NCI-H146 (cell line): ENCODE measurements around the gene ARHGEF4.

Source experiments
- DNase-seq: peaks from one replicate; lab custom pipeline; 2025; lab: John Stamatoyannopoulos, UW

The ARHGEF4 gene

GRCh38 chr2:131016826-131017741, 180.4 kb downstream of the ARHGEF4 start:
- no peak for DNase-seq

GRCh38 chr2:131022731-131023130, 186.0 kb downstream of the ARHGEF4 start:
- no peak for DNase-seq

- DNase-seq = no peak
Observed at GRCh38 chr2:131023758-131024157, 187.0 kb downstream of the ARHGEF4 start.

- no peak for DNase-seq
Observed at GRCh38 chr2:131026919-131027318, 190.2 kb downstream of the ARHGEF4 start.

- no peak for DNase-seq
Observed at GRCh38 chr2:131027566-131028528, 191.1 kb downstream of the ARHGEF4 start.

GRCh38 chr2:131029812-131030211, 193.1 kb downstream of the ARHGEF4 start:
- DNase-seq = no peak

- DNase-seq = no peak
Observed at GRCh38 chr2:131030478-131030971, 193.8 kb downstream of the ARHGEF4 start.

GRCh38 chr2:131031431-131031841, 194.7 kb downstream of the ARHGEF4 start:
- no peak for DNase-seq

GRCh38 chr2:131031875-131032274, 195.2 kb downstream of the ARHGEF4 start:
- no peak for DNase-seq

- DNase-seq = no peak
Observed at GRCh38 chr2:131032393-131032836, 195.7 kb downstream of the ARHGEF4 start.

GRCh38 chr2:131033786-131034121, 197.0 kb downstream of the ARHGEF4 start:
- no peak for DNase-seq

- no peak for DNase-seq
Observed at GRCh38 chr2:131034122-131035051, 197.7 kb downstream of the ARHGEF4 start.

- DNase-seq = no peak
Observed at GRCh38 chr2:131035112-131035825, 198.6 kb downstream of the ARHGEF4 start.

- DNase-seq = no peak
Observed at GRCh38 chr2:131035826-131036231, 199.1 kb downstream of the ARHGEF4 start.

- DNase-seq = no peak
Observed at GRCh38 chr2:131036269-131036668, 199.6 kb downstream of the ARHGEF4 start.

- no peak for DNase-seq
Observed at GRCh38 chr2:131036696-131037397, 200.1 kb downstream of the ARHGEF4 start.

GRCh38 chr2:131037398-131038257, 200.9 kb downstream of the ARHGEF4 start:
- DNase-seq = no peak

- DNase-seq = no peak
Observed at GRCh38 chr2:131038258-131039100, 201.8 kb downstream of the ARHGEF4 start.
